ENCODE measurements around the gene LARGE1. TPM values are rescaled to one million over a fixed set of nuclear protein-coding genes. Genes with fewer than 3 reads are reported as not detected.

The LARGE1 gene
- total and polyA plus RNA-seq, 2 of the 8 experiments (the other 6 are each of a cell fraction or from before 2014, with no cell fraction given) = 43.7 to 83.0 TPM

DNA sequence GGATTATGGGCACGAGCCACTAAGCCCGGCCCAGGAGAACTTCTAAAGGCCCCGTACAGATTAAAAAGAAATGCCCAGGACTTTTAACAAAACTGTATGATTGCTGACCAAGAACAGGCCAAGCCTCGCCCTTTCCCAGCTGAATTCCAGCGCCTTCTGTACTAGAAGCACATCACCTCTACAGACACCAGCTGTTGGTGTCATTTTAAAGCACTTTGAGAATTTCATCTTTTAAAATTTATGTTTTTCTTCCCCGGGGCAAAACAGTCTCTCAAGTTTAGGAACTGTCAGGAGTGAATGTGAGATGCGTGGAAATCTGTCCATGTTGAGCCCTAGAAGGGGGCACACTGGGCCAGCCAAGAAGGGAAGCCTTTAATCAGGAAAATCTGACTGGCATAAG lies 362.4 kb downstream of the LARGE1 start (continued):
- no peak for TF ChIP-seq JUND (IDR thresholded peaks at IDR 0.05; ENCODE audit: low read length)
- no peak for TF ChIP-seq NANOG (IDR thresholded peaks at IDR 0.05; ENCODE audit: insufficient read depth, low read depth, low read length, poor library complexity, severe bottlenecking)
- TF ChIP-seq KDM1A (IDR thresholded peaks at IDR 0.05; ENCODE audit: borderline replicate concordance, low read length) = no peak
- no peak for TF ChIP-seq CHD1 (IDR thresholded peaks at IDR 0.05; ENCODE audit: low read depth, low read length)
- no peak for TF ChIP-seq RBBP5 (IDR thresholded peaks at IDR 0.05; ENCODE audit: borderline replicate concordance, low read depth, low read length)
